Fibroblast of skin of right quadriceps (primary cell): ENCODE data around the gene KRTAP10-2.
A peak's percentile ranks its signal among the peaks of the same experiment; 100 is the strongest.

Experiments
- DNase-seq: peaks from one replicate; pipeline ENCODE4 v3.0.0-alpha.2; 2013

KRTAP10-2 gene

GRCh38 chr21:44524414-44525371, 26.6 kb downstream of the KRTAP10-2 start:
- no peak for DNase-seq

- no peak for DNase-seq
These were observed 27.5 kb downstream of the KRTAP10-2 start for GRCh38 chr21:44523567-44524413.

GRCh38 chr21:44522753-44523204, 28.5 kb downstream of the KRTAP10-2 start:
- no peak for DNase-seq

DNA sequence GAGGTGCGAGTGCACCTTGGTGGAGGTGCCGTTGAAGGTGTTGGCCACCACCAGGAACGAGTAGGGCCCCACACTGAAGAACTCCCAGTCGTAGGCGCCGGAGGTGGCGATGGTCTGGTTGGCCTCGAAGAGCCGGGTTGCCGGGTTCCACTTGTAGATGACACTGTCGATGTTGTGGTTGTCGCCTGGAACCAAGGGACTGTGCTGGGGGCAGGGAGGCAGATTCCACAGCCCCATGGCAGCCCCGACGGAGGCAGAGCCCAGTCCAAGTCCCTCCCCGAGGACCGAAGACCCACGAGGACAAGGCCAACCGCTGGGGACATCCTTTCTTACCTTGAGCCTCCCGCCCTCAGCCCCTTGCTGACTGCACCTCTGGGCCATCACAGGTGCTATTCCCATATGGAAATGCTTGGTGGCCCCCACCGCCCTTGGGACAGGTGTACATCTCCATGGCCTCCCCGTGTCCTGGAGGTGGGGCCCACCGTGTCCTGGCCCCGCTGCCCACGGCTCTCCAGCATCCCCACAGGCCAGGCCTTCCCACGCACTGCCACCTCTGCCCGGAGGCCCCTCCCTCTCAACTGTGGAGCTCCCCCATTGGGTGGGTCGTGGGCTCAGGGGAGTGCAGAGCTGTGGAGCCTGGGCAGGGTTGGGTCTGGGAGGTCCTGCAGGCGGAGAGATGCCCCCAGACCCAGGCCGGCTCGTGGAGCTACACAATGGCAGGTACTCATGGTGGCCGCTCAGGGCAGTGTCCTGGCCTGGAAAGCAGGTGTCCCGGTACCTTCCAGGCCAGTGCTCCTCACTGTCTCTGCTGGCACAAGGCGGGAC, 29.2 kb downstream of the KRTAP10-2 start:
- no peak for DNase-seq

- DNase-seq = no peak
These were observed 29.9 kb downstream of the KRTAP10-2 start for GRCh38 chr21:44521301-44521927.

DNA sequence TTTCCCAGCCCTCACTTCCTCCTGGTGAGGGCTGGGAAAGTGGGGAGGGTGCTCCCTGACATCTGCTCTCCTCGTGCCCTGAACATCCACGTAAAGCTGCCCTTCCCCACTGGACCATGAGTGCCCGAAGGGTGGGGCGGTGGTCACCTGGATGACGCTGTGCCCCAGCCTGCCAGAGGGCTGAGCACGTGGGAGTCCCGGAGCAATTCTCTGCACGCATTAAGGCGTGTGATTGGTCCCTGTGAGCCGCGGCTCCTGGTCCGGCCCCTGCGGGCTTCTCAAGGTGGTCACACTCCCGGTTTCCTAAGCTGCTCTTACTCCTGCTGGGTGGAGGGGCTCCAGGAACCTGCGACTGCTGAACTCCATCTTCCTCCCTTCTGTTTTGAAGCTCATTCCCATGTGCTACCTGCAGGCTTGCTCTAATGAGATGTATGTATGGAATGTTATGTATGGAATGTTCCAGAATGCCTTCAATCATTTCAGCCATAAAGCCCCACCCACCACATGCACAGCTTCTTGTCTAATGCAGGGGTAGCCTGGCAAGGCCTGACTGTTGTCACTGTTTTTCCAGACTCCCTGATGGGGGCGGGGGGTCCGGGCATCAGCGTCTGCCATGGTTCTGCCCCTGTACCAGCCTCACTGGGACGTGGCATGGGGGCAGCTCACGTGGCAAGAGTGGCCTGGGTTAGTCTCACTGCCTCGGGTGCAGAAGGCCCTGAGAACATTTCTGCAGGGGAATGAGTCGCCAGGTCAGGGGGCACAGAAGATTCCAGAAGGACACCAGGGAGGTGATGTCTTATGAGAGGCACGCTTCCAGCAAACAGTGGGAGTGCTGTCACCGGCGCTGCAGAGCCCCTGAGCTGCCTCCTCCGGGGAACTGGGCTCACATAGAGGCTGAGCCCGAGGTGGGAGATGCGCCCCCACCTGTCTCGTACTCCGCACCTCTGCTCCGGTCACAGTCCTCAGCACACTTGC, 30.7 kb downstream of the KRTAP10-2 start:
- no peak for DNase-seq

GRCh38 chr21:44519346-44520325, 31.7 kb downstream of the KRTAP10-2 start:
- DNase-seq = no peak

DNA sequence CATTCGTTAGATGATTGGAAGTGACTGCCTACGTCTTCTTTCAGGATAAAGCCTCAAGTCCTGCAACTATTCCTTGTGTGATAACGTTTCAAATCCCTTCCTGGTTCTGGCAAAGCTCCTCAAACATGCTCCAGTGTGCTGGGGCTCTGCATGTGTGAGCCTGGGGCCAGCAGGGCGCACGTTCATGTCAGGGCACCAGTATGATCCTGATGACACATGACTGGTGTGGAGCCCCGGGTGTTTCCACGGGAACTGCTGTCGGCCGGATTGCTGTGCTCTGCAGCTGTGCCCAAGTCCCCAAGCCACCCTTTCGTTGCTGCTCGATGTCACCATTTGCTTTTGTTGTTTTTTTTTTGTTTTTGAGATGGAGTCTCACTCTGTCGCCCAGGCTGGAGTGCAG, 32.6 kb downstream of the KRTAP10-2 start:
- DNase-seq = no peak

GRCh38 chr21:44517175-44517899, 34.0 kb downstream of the KRTAP10-2 start:
- DNase-seq = peak; percentile 23

DNA sequence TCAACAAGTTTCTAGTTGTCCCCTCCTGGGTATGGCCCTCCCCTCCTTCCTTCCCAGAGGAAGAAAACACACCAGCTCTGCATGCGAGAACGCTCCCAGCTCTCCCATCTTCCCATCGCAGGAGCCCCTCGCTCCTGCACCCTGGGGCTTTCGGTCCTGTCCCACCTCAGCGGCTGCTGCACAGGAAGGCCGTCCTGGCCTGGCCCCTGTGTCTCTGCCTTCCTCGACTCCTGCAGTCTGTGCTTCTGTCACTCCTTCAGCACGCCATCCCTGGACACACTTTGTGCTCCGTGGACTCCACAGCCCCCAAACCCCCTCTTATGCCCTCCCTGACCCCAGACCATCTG, 34.5 kb downstream of the KRTAP10-2 start:
- no peak for DNase-seq

GRCh38 chr21:44516342-44516741, 35.0 kb downstream of the KRTAP10-2 start:
- DNase-seq = no peak

DNA sequence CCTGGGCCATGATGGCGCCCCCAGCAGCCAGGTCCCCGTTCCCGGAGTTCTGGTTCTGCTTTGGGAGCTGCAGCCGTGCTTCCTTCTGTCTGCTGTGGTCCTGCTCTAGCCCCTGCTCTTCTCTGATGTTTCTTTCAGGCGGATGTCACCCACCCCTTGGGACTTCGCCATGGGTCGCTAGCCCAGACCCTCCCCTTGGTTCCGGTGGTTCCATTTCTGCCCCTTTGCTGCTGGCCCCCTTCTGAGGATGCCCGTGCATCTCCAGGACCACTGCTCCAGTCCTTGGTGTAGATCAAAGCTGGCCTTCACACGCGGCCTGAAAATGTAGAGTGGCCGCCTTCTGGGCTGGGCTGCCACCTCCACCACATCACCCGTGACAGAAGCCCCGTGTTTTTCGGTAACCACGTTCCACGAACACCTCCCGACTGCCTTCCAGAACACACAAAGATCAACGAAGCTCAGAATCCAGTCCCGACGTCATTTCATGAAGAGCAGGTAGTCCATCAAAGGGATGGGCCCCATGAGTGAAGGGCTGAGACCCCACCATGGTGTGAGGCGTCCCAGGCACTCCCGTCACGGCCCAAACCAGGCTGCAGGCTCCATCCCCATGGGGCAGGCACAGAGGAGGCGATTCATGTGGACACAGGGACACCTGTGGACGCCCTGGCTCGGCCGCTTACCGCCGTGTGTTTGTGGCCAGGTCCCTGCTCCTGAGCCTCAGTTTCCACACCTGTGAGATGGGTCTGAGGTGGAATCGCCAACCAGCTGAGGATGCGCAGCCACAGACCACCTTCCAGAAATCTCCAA, 35.7 kb downstream of the KRTAP10-2 start:
- no peak for DNase-seq

DNA sequence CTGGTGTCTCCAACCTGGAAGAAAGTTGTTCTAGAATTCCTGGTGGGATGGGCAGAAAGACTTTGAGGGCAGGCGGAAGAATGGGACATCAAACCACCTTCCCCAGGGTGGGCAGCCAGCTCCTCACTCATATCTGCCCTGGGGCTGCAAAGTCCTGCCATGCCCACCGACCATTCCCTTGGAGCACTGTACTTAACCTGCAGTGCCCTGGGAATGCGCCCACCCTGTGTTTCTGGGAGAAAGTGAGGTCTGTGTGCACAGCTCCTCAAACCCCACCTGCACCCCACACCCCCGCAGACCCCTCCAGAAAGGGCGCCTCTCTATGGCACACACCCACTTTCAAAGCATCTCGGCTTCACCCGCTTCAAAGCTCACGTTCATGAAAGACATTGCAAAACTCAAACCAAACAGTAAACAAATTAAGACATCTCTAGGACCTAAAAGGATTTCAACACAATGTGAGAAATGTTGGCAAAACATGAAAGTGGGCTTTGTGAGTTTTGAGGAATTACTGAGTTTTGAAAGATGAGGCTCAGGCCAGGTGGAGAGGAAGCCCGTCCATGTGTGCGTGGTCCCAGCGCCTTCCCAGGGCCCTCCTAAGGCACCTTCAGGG, 36.5 kb downstream of the KRTAP10-2 start:
- no peak for DNase-seq

DNA sequence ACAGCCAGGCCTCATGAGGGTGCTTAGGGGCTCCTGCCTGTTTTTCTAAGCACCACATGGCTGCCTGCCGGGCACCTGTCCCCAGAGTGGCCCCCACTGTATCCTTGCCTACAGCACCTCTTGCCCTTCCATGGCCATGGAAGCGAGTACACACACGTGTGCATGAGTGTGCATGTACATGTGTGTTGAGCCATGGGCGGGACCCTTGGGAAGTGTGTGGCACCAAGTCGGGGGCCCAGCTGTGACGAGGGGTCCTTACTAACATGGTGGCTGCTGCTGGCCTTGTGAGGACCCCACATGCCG, 37.1 kb downstream of the KRTAP10-2 start:
- no peak for DNase-seq

DNA sequence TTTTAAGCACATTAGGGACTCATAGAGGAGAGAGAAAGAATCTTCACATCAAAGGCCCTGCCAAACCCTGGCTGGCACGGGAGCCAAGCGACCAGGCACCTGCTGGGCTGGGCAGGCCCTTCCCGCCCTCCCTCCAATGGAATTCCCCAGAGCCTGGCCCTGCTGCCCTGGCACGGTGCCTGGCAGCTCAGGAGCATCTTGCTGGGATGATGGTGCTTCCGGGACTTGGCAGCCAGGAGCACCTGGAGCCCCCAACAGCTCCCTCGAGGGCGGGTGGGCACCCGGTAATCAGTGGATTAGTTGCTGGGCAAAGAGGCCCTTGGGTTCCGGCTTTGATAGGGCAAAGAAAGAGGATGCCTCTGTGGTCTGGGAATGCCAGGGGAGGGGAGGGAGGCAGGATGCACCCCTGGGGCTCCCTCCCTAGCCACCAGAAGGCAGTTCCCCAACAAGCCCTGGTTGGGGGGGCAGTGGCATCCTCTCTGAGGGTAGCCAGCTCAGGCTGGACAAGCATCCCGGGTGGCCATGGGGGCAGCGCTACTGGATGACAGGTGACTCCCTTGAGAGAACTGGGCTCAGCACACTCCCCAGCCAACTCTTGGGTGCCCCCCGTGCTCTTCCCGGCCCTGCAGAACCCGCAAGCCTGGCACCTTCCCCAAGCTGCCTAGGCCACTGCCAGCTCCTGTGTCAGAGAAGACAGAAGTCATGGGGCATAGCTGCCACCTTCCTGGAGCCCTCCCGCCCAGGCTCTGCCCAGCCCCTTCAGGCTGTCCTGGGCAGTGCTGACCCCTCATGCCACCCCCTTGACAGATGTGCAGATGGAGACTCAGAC, 37.7 kb downstream of the KRTAP10-2 start:
- DNase-seq = no peak

GRCh38 chr21:44512496-44513388, 38.6 kb downstream of the KRTAP10-2 start:
- no peak for DNase-seq
